Measurements from ENCODE around the gene GNG3. TPM values are rescaled to one million over a fixed set of nuclear protein-coding genes. Genes with fewer than 3 reads are reported as not detected.

GNG3 gene
- total and polyA plus RNA-seq, 3 experiments from 2014 or later = 0.36 TPM; not detected in 2

DNA sequence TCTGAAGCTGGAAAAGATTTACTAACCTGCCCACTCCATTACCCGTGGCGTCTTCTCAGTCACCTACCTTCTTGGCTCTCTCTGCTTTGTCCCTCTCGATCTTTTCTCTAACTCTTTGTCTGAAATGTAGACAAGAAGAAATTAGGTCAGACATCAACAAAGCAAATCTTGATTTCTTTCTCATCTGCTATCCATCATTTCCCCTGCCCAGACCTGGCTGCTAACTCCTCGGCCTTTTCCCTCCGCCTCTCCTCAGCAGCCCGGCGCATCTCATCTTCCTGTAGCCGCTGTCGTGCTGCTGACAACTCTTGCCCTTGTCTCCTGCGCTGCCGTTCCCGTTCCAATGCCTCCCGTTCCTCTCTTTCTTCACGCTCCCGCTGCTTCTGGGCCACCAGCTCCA, 29.8 kb upstream of the GNG3 start:
- no peaks in the 10 kb centered on the region for H3K9me3 ChIP-seq (ENCODE audit: low read length)
- peaks cover 9% of the 10 kb centered on the region for H3K36me3 ChIP-seq (ENCODE audit: insufficient read depth, low read length)
- no peaks in the 10 kb centered on the region for H3K9me3 Mint-ChIP-seq
- peak overlapping the region; percentile 80 to 96 (median 90) for H3K4me3 Mint-ChIP-seq
- CTCF ChIA-PET = interaction anchor here (0.8 to 4.3 kb wide), 2 partner anchors 13 to 253 kb away, joined by 3 to 17 read pairs; partner anchors contain the start of genes C11orf98 and CSKMT
- H3K27me3 ChIP-seq (ENCODE audit: insufficient read depth, low read length, poor library complexity, severe bottlenecking) = no peaks in the 10 kb centered on the region
- H3K4me1 ChIP-seq (ENCODE audit: insufficient read depth, low read length) = peaks cover 28% of the 10 kb centered on the region
- peak overlapping the region; percentile 97 for H3K4me3 ChIP-seq (ENCODE audit: low read length)
- H3K36me3 Mint-ChIP-seq = peaks cover 0 to 48% (median 2%) of the 10 kb centered on the region in 3 donors
- H3K27ac ChIP-seq (ENCODE audit: low read depth, low read length) = peak overlapping the region; percentile 86
- H3K27me3 Mint-ChIP-seq = no peaks in the 10 kb centered on the region
- H3K4me1 Mint-ChIP-seq = peaks cover 27 to 45% (median 44%) of the 10 kb centered on the region in 3 donors
- no peak for DNase-seq
- POLR2A ChIA-PET = interaction anchor here (2.1 kb wide), 1 partner anchor 13 kb away, joined by 14 read pairs; the partner anchor contains the start of genes C11orf98 and CSKMT
- peak overlapping the region; percentile 84 to 98 (median 93) for H3K27ac Mint-ChIP-seq

DNA sequence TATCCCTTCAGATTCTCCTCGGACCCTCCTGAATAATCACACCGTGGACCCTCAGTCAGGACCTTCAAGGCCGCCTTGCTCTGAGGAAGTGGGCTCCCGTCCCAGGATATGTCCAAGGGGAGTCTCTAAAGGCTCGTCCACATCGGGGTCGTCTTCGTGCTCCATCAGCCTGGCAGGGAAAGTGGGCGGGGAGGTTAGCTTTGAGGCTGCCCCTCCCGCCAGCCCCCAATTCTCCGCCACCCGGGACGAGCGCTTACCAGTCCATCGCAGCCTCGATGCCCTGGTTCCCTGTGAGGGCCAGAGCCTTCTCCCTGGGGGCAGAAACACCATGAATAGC, 29.1 kb upstream of the GNG3 start:
- CTCF ChIA-PET = interaction anchor here (1.0 to 1.7 kb wide), 2 partner anchors 24 to 85 kb away, joined by 3 to 4 read pairs; no protein-coding TSS in a partner anchor

DNA sequence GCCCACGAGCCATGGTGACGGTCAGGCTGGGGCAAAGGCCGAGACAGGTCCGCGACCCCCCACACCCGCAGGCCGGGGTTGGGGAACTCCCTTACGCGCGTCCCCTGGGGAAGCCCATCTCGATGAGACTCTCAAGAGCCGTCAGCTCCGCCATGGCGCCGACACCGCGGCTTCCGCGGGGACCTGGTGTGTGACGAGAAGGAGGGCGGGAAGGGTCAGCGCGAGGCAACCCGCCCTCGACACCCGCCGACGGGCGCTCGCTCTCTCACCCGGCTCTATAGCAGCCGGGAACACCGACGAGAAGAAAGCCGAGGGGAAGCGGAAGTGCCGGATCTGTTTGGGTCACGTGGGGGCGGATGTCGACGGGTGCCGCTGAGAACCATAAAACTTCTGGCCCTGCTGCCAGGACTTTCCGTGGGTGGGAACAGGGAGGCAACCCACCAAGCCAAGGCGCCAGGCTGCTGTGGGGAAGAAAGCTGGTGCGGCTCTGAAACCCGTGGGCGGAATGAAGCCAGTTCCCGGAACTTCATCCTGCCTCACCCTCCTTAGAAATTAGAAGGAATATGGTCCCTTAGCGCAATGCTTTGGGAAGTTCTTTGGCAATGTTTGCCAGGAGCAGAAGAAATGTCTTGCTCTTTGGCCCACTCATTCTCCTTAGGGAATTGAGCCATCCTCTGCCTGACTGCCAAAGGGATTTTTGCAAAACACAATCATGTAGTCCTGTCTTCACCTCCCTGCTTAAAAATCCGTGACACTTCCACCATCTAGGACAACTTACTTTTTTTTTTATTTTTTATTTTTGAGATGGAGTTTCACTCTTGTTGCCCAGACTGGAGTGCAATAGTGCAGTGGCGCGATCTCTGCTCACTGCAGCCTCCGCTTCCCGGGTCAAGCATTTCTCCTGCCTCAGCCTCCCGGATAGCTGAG, 28.4 kb upstream of the GNG3 start, which contains the start of gene UBXN1:
Gene UBXN1, minus strand, starts transcription at position 304 of the 927 bp plus-strand sequence. Its CDS starts 150 bp downstream, at position 154.
- ChIA-PET CTCF (interaction anchor here (0.8 to 3.2 kb wide), 9 partner anchors 8 to 186 kb away, joined by 3 to 22 read pairs (median 3); partner anchors contain the start of genes C11orf98, CSKMT and HNRNPUL2), POLR2A (interaction anchor here (0.6 to 1.2 kb wide), 5 partner anchors 14 to 117 kb away, joined by 3 to 5 read pairs (median 3); partner anchors contain the start of genes C11orf98, CSKMT and INTS5)
- peaks cover 26 to 38% (median 37%) of the 10 kb centered on the region in 3 donors for H3K4me1 Mint-ChIP-seq
- Histone ChIP-seq H3K27ac (ENCODE audit: low read depth, low read length) (peak within 1 kb of the TSS; percentile 86), H3K27me3 (ENCODE audit: insufficient read depth, low read length, poor library complexity, severe bottlenecking) (no peaks in the 10 kb centered on the region), H3K36me3 (ENCODE audit: insufficient read depth, low read length) (peaks cover 9% of the 10 kb centered on the region), H3K4me3 (ENCODE audit: low read length) (peak within 1 kb of the TSS; percentile 97), H3K9me3 (ENCODE audit: low read length) (no peaks in the 10 kb centered on the region), H3K4me1 (ENCODE audit: insufficient read depth, low read length) (peaks cover 19% of the 10 kb centered on the region)
- peaks cover 0 to 39% (median 2%) of the 10 kb centered on the region in 3 donors for H3K36me3 Mint-ChIP-seq
- H3K27ac Mint-ChIP-seq = peak within 1 kb of the TSS; percentile 89 to 99 (median 95)
- H3K4me3 Mint-ChIP-seq = peak within 1 kb of the TSS; percentile 80 to 96 (median 90)
- no peaks in the 10 kb centered on the region for H3K9me3 Mint-ChIP-seq
- DNase-seq = peak; percentile 75 to 87 (median 81)
- H3K27me3 Mint-ChIP-seq = no peaks in the 10 kb centered on the region

More for the DNA sequence above, 29.1 kb upstream of the GNG3 start:
- H3K36me3 ChIP-seq (ENCODE audit: insufficient read depth, low read length) = peaks cover 9% of the 10 kb centered on the region
- peak overlapping the region; percentile 89 to 99 (median 95) for H3K27ac Mint-ChIP-seq
- DNase-seq = no peak
- H3K27me3 Mint-ChIP-seq = no peaks in the 10 kb centered on the region
- peaks cover 21% of the 10 kb centered on the region for H3K4me1 ChIP-seq (ENCODE audit: insufficient read depth, low read length)
- H3K9me3 Mint-ChIP-seq = no peaks in the 10 kb centered on the region
- H3K9me3 ChIP-seq (ENCODE audit: low read length) = no peaks in the 10 kb centered on the region
- peak overlapping the region; percentile 86 for H3K27ac ChIP-seq (ENCODE audit: low read depth, low read length)
- peaks cover 26 to 38% (median 38%) of the 10 kb centered on the region in 3 donors for H3K4me1 Mint-ChIP-seq
- POLR2A ChIA-PET = interaction anchor here (0.8 to 1.2 kb wide), 2 partner anchors 25 to 87 kb away, joined by 3 read pairs; partner anchors contain the start of gene INTS5
- peaks cover 0 to 43% (median 2%) of the 10 kb centered on the region in 3 donors for H3K36me3 Mint-ChIP-seq
- H3K4me3 ChIP-seq (ENCODE audit: low read length) = peak overlapping the region; percentile 97
- H3K27me3 ChIP-seq (ENCODE audit: insufficient read depth, low read length, poor library complexity, severe bottlenecking) = no peaks in the 10 kb centered on the region
- peak overlapping the region; percentile 80 to 96 (median 90) for H3K4me3 Mint-ChIP-seq

DNA sequence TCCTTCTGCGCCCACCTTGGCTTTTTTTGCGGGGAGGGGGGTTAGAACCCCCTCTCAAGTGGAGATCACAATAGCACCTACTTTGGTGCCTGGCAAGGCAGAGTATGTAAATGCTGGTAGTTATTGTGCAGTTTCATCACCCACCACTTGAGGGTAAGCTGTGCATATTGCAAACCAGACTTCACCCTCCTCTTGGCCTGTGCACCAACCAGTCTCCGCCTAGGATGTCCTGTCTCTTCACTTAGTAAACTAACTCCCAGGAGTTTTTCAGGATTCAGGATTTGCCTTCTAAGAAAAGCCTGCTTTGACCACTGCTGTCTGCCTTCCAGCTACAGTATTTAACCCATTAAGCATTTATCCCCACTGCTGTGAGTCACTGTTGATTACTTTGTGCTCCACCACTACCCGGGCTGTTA, 26.6 kb upstream of the GNG3 start:
- H3K36me3 ChIP-seq (ENCODE audit: insufficient read depth, low read length) = peaks cover 9% of the 10 kb centered on the region
- peak overlapping the region in 7 of 8 donors; percentile 36 to 97 (median 82) for H3K27ac Mint-ChIP-seq
- peak overlapping the region in 5 of 7 donors; percentile 44 to 91 (median 62) for H3K4me3 Mint-ChIP-seq
- H3K9me3 Mint-ChIP-seq = no peaks in the 10 kb centered on the region
- H3K4me1 Mint-ChIP-seq = peaks cover 24 to 35% (median 32%) of the 10 kb centered on the region in 3 donors
- no peak overlapping the region for H3K27ac ChIP-seq (ENCODE audit: low read depth, low read length)
- H3K9me3 ChIP-seq (ENCODE audit: low read length) = no peaks in the 10 kb centered on the region
- peaks cover 0 to 31% (median 0%) of the 10 kb centered on the region in 3 donors for H3K36me3 Mint-ChIP-seq
- peaks cover 19% of the 10 kb centered on the region for H3K4me1 ChIP-seq (ENCODE audit: insufficient read depth, low read length)
- no peak overlapping the region for H3K4me3 ChIP-seq (ENCODE audit: low read length)
- no peaks in the 10 kb centered on the region for H3K27me3 Mint-ChIP-seq
- ChIA-PET CTCF (interaction anchor here (0.7 to 3.2 kb wide), 10 partner anchors 9 to 200 kb away, joined by 3 to 22 read pairs (median 4); partner anchors contain the start of genes B3GAT3, HNRNPUL2, LBHD1 and SLC3A2), POLR2A (interaction anchor here (0.6 to 1.3 kb wide), 3 partner anchors 15 to 251 kb away, joined by 3 to 6 read pairs (median 4); partner anchors contain the start of gene CSKMT)
- peak in 3 of 5 donors; percentile 4 to 47 (median 33) for DNase-seq
- no peaks in the 10 kb centered on the region for H3K27me3 ChIP-seq (ENCODE audit: insufficient read depth, low read length, poor library complexity, severe bottlenecking)

DNA sequence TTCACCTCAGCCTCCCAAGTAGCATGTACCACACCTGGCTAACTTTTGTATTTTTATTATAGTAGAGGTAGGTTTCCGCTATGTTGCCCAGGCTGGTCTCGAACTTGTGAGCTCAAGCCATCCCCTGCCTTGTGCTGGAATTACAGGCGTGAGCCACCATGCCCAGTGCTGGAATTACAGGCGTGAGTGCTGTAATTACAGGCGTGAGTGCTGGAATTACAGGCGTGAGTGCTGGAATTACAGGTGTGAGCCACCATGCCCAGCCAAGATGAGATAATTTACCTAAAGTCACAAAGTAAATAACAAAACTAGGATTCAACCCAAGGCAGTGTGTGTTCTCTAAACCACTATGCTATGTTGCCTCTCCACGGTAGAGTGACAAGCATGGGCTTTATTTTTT, 25.0 kb upstream of the GNG3 start:
- Mint-ChIP-seq H3K36me3 (peaks cover 0 to 15% (median 0%) of the 10 kb centered on the region in 3 donors), H3K27me3 (peaks cover 0 to 4% of the 10 kb centered on the region in 2 donors), H3K4me3 (no peak overlapping the region), H3K9me3 (no peaks in the 10 kb centered on the region), H3K27ac (no peak overlapping the region), H3K4me1 (peaks cover 16 to 25% (median 24%) of the 10 kb centered on the region in 3 donors)
- POLR2A ChIA-PET = no interaction called here
- H3K27ac ChIP-seq (ENCODE audit: low read depth, low read length) = no peak overlapping the region
- no peaks in the 10 kb centered on the region for H3K36me3 ChIP-seq (ENCODE audit: insufficient read depth, low read length)
- no peaks in the 10 kb centered on the region for H3K27me3 ChIP-seq (ENCODE audit: insufficient read depth, low read length, poor library complexity, severe bottlenecking)
- H3K9me3 ChIP-seq (ENCODE audit: low read length) = no peaks in the 10 kb centered on the region
- no peak overlapping the region for H3K4me3 ChIP-seq (ENCODE audit: low read length)
- DNase-seq = no peak
- CTCF ChIA-PET = interaction anchor here (0.8 kb wide), 1 partner anchor 12 kb away, joined by 3 read pairs; no protein-coding TSS in a partner anchor
- peaks cover 16% of the 10 kb centered on the region for H3K4me1 ChIP-seq (ENCODE audit: insufficient read depth, low read length)

DNA sequence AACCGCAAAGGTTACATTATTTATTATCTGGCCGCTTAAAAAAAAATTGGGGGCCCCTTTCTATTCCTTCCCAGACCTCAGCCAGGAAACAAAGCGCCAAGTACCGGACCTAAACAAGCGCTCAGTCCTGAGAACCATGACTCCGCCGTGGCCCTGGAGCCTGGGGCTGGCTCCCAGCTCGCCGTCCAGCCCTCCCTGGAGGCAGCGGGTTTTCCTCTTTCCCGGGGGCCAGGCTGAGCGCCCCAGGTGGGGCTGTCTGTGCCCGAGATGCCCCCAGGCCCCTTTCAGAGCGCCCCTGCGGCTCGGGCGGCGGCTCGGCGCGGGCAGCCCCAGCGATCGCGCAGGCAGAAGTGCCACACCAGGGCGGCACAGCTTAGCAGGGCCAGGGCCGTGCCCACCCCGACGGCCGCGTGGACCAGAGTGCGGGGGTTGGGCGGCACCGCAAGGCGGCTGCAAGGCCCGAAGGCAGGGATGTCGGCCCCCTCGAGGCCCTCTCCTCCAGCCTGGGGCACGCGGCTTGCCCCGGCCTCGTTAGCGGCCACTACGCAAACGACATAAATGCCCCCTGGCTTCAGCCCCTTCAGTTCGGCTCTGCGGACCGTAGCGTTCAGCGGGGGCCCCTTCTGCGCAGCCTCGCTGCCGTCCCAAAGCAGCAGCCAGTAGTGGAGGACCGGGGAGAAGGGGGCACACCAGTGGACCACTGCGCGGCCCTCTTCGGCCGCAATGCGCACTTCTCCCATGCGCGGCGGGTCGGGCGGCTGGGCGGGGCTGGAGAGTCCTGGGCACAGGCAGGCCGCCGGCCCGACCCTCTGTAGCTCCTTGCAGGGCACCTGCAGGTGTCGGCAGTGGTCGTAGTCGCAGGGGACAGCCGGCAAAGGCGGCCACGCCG, 19.7 kb upstream of the GNG3 start:
- H3K9me3 Mint-ChIP-seq = no peaks in the 10 kb centered on the region
- H3K4me1 Mint-ChIP-seq = no peaks in the 10 kb centered on the region
- ChIA-PET POLR2A (interaction anchor here (0.9 kb wide), 1 partner anchor 23 kb away, joined by 3 read pairs; no protein-coding TSS in a partner anchor), CTCF (no interaction called here)
- Histone ChIP-seq H3K27me3 (ENCODE audit: insufficient read depth, low read length, poor library complexity, severe bottlenecking) (no peaks in the 10 kb centered on the region), H3K4me1 (ENCODE audit: insufficient read depth, low read length) (no peaks in the 10 kb centered on the region), H3K27ac (ENCODE audit: low read depth, low read length) (no peak overlapping the region), H3K9me3 (ENCODE audit: low read length) (no peaks in the 10 kb centered on the region), H3K36me3 (ENCODE audit: insufficient read depth, low read length) (no peaks in the 10 kb centered on the region), H3K4me3 (ENCODE audit: low read length) (no peak overlapping the region)
- no peak overlapping the region for H3K4me3 Mint-ChIP-seq
- H3K27me3 Mint-ChIP-seq = peaks cover 6 to 9% of the 10 kb centered on the region in 2 donors
- H3K27ac Mint-ChIP-seq = no peak overlapping the region
- peaks cover 3 to 28% (median 6%) of the 10 kb centered on the region in 3 donors for H3K36me3 Mint-ChIP-seq
- DNase-seq = no peak

DNA sequence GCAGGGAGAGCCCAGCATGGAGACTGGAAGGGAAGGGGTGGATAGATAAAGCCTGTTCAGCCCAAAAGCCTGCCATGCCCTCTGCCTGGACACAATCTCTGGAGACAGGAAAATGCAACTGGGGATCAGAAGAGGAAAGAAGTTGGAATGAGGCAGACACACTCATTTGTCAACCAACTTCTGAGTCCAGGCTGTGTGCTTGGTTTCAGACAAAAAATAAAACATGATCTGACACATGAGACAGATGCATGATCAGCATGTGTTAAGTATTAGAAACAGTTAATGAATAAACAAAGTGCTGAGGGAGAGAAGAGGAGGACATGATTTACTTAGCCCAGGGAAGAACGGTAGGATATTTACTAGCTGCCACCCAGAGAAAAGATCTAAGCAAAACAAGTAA, 19.0 kb upstream of the GNG3 start:
- H3K4me3 ChIP-seq (ENCODE audit: low read length) = no peak overlapping the region
- Mint-ChIP-seq H3K9me3 (no peaks in the 10 kb centered on the region), H3K4me1 (no peaks in the 10 kb centered on the region), H3K27ac (no peak overlapping the region), H3K36me3 (peaks cover 3 to 30% (median 6%) of the 10 kb centered on the region in 3 donors), H3K4me3 (no peak overlapping the region), H3K27me3 (peaks cover 6 to 9% of the 10 kb centered on the region in 2 donors)
- POLR2A ChIA-PET = no interaction called here
- H3K9me3 ChIP-seq (ENCODE audit: low read length) = no peaks in the 10 kb centered on the region
- no peaks in the 10 kb centered on the region for H3K36me3 ChIP-seq (ENCODE audit: insufficient read depth, low read length)
- CTCF ChIA-PET = interaction anchor here (1.5 to 2.3 kb wide), 2 partner anchors 14 to 264 kb away, joined by 5 to 8 read pairs; no protein-coding TSS in a partner anchor
- no peaks in the 10 kb centered on the region for H3K4me1 ChIP-seq (ENCODE audit: insufficient read depth, low read length)
- no peaks in the 10 kb centered on the region for H3K27me3 ChIP-seq (ENCODE audit: insufficient read depth, low read length, poor library complexity, severe bottlenecking)
- no peak overlapping the region for H3K27ac ChIP-seq (ENCODE audit: low read depth, low read length)
- DNase-seq = no peak

All from CD8-positive, alpha-beta memory T cell (primary cell).